Mesodermal cell (in vitro differentiated cells): Measurements from ENCODE around the gene TMEM117.
"Not testable (repeated sequence)": the region's sequence is repeated elsewhere in the genome, so short reads cannot be mapped to it uniquely, and the experiment has no call there.

ENCODE experiments used
- H3K27ac ChIP-seq: 2 replicates; pipeline ENCODE4 v1.7.0; 2013; ENCODE audit warnings: mild to moderate bottlenecking, low read depth, low read length, moderate library complexity; ENCODE audit not compliant: severe bottlenecking
- H3K36me3 ChIP-seq: 2 replicates; pipeline ENCODE4 v1.7.1; 2013; ENCODE audit warnings: mild to moderate bottlenecking, low read length, moderate library complexity; ENCODE audit not compliant: control insufficient read depth, insufficient read depth
- H3K4me1 ChIP-seq: one replicate; pipeline ENCODE4 v1.7.1; 2013; ENCODE audit warnings: mild to moderate bottlenecking, low read length; ENCODE audit not compliant: insufficient read depth, control insufficient read depth, poor library complexity, severe bottlenecking
- H3K4me3 ChIP-seq: 2 replicates; pipeline ENCODE4 v1.7.0; 2013; ENCODE audit warnings: low read length, control low read depth, mild to moderate bottlenecking; ENCODE audit not compliant: insufficient read depth, poor library complexity, severe bottlenecking; ENCODE audit errors: extremely low read depth
- H3K9me3 ChIP-seq: 2 replicates; pipeline ENCODE4 v1.7.1; 2013; ENCODE audit warnings: mild to moderate bottlenecking, low read length, moderate library complexity; ENCODE audit not compliant: control insufficient read depth
- WGBS, 2 experiments: methylation state at CpG; one replicate each; pipeline ENCODE4 v1.1.5; 2013; ENCODE audit warnings: missing lambda C conversion rate in 2 of 2; ENCODE audit not compliant: insufficient coverage in 2 of 2; 5-methylcytosine and 5-hydroxymethylcytosine counted together

Gene TMEM117

GRCh38 chr12:44246482-44247105, 410.7 kb downstream of the TMEM117 start:
- WGBS, 2 experiments: 83 to 100% methylated on average over 1 to 2 of the region's 3 CpGs
- Histone ChIP-seq H3K4me3 (no peak overlapping the region), H3K27ac (no peak overlapping the region), H3K9me3 (no peaks in the 10 kb centered on the region), H3K4me1 (no peaks in the 10 kb centered on the region), H3K36me3 (no peaks in the 10 kb centered on the region)

GRCh38 chr12:44247588-44247987, 411.7 kb downstream of the TMEM117 start:
- H3K27ac ChIP-seq: no peak overlapping the region
- H3K9me3 ChIP-seq: no peaks in the 10 kb centered on the region
- no peak overlapping the region for H3K4me3 ChIP-seq
- WGBS, 2 experiments: 65 to 70% methylated on average over 2 to 4 of the region's 4 CpGs
- no peaks in the 10 kb centered on the region for H3K36me3 ChIP-seq
- H3K4me1 ChIP-seq: no peaks in the 10 kb centered on the region

GRCh38 chr12:44248436-44248835, 412.6 kb downstream of the TMEM117 start:
- Histone ChIP-seq H3K9me3 (no peaks in the 10 kb centered on the region), H3K4me1 (no peaks in the 10 kb centered on the region), H3K27ac (no peak overlapping the region), H3K4me3 (no peak overlapping the region), H3K36me3 (no peaks in the 10 kb centered on the region)
- 84 to 100% methylated on average over 3 of the region's 4 CpGs for WGBS, 2 experiments

GRCh38 chr12:44250440-44250839, 414.6 kb downstream of the TMEM117 start:
- H3K9me3 ChIP-seq, H3K27ac ChIP-seq, H3K4me1 ChIP-seq, H3K36me3 ChIP-seq, H3K4me3 ChIP-seq: not testable (repeated sequence)
- 100% methylated on average over 1 of the region's 1 CpG; no CpG with 5 or more reads in 1 of the 2 experiments for WGBS, 2 experiments

GRCh38 chr12:44253338-44253856, 417.5 kb downstream of the TMEM117 start:
- 60% methylated on average over 1 of the region's 2 CpGs; no CpG with 5 or more reads in 1 of the 2 experiments for WGBS, 2 experiments
- no peaks in the 10 kb centered on the region for H3K36me3 ChIP-seq

GRCh38 chr12:44258246-44258645, 422.4 kb downstream of the TMEM117 start:
- no peak overlapping the region for H3K27ac ChIP-seq
- H3K4me3 ChIP-seq: no peak overlapping the region
- WGBS, 2 experiments: no CpG with 5 or more reads among the region's 1 CpG
- H3K9me3 ChIP-seq: no peaks in the 10 kb centered on the region
- no peaks in the 10 kb centered on the region for H3K36me3 ChIP-seq
- H3K4me1 ChIP-seq: no peaks in the 10 kb centered on the region

More at GRCh38 chr12:44253338-44253856, 417.5 kb downstream of the TMEM117 start:
- Histone ChIP-seq H3K4me3 (no peak overlapping the region), H3K9me3 (no peaks in the 10 kb centered on the region), H3K4me1 (no peaks in the 10 kb centered on the region), H3K27ac (no peak overlapping the region)

GRCh38 chr12:44259890-44260289, 424.0 kb downstream of the TMEM117 start:
- WGBS, 2 experiments: 88 to 100% methylated on average over 3 to 4 of the region's 6 CpGs
- no peak overlapping the region for H3K4me3 ChIP-seq
- H3K27ac ChIP-seq: no peak overlapping the region
- H3K4me1 ChIP-seq: no peaks in the 10 kb centered on the region
- no peaks in the 10 kb centered on the region for H3K9me3 ChIP-seq
- H3K36me3 ChIP-seq: no peaks in the 10 kb centered on the region

- H3K4me3 ChIP-seq: no peak overlapping the region
- H3K36me3 ChIP-seq: no peaks in the 10 kb centered on the region
- H3K4me1 ChIP-seq: no peaks in the 10 kb centered on the region
- no peak overlapping the region for H3K27ac ChIP-seq
- WGBS, 2 experiments: no CpG with 5 or more reads among the region's 1 CpG
- no peaks in the 10 kb centered on the region for H3K9me3 ChIP-seq
These were observed 424.7 kb downstream of the TMEM117 start for GRCh38 chr12:44260581-44260980.

GRCh38 chr12:44285321-44285960, 449.6 kb downstream of the TMEM117 start:
- no peaks in the 10 kb centered on the region for H3K9me3 ChIP-seq
- H3K4me1 ChIP-seq: no peaks in the 10 kb centered on the region
- WGBS, 2 experiments: 81 to 92% methylated on average over 2 of the region's 3 CpGs
- H3K27ac ChIP-seq: peak overlapping the region; percentile 24
- no peak overlapping the region for H3K4me3 ChIP-seq
- H3K36me3 ChIP-seq: no peaks in the 10 kb centered on the region

- H3K36me3 ChIP-seq: no peaks in the 10 kb centered on the region
- H3K27ac ChIP-seq: no peak overlapping the region
- H3K9me3 ChIP-seq: no peaks in the 10 kb centered on the region
- no CpG with 5 or more reads among the region's 2 CpGs for WGBS, 2 experiments
- H3K4me1 ChIP-seq: no peaks in the 10 kb centered on the region
- no peak overlapping the region for H3K4me3 ChIP-seq
These were observed 450.5 kb downstream of the TMEM117 start for GRCh38 chr12:44286336-44286735.
